H1 (cell line): Measurements from ENCODE around the gene GDNF. TPM values are rescaled to one million over a fixed set of nuclear protein-coding genes. Genes with fewer than 3 reads are reported as not detected.

ENCODE experiments used
- BRCA1 ChIP-seq: IDR thresholded peaks from 2 replicates; pipeline ENCODE4 v1.6.1; 2012; ENCODE audit warnings: low read depth, low read length, improper control_type of control experiment
- EGR1 ChIP-seq: IDR thresholded peaks from 2 replicates; pipeline ENCODE4 v1.6.1; 2011; ENCODE audit warnings: low read depth, low read length, borderline replicate concordance
- JUN ChIP-seq: IDR thresholded peaks from 2 replicates; pipeline ENCODE4 v1.6.1; 2011; ENCODE audit warnings: low read depth, mild to moderate bottlenecking, improper control_type of control experiment, low read length
- TAF1 ChIP-seq: IDR thresholded peaks from 2 replicates; pipeline ENCODE4 v1.6.1; 2011; ENCODE audit warnings: mild to moderate bottlenecking, low read depth, low read length
- TCF12 ChIP-seq: IDR thresholded peaks from 2 replicates; pipeline ENCODE4 v1.6.1; 2011; ENCODE audit warnings: low read depth, mild to moderate bottlenecking, low read length
- YY1 ChIP-seq: IDR thresholded peaks from 2 replicates; pipeline ENCODE4 v1.6.1; 2011; ENCODE audit warnings: low read depth, mild to moderate bottlenecking, low read length
- polyA plus RNA-seq, 7 experiments: library from polyadenylated mRNA; depleted of rRNA in 3 of 7; stranded (reverse) in 5 of 7; unstranded in 2 of 7; fragments of >200 nt in 5 of 7; fragments of 200-250 nt in 2 of 7; gene quantifications; 1 replicate in 5 of 7; 2 replicates in 1 of 7; 4 replicates in 1 of 7; pipeline versions ENCODE4 v1.2.1 to v1.2.3, GENCODE V29; 2011 to 2013; ENCODE audit warnings: missing spikeins in 2 of 7, mixed read lengths in 2 of 7
- total RNA-seq: library from RNA; stranded (reverse); fragmentation: NEBNext Ultra II Directional; extraction: Animal tissue kit (Norgen Biotek cat#: 25700); gene quantifications from 2 replicates; pipeline ENCODE4 v1.2.1, GENCODE V29; 2021
- TF ChIP-seq, protein P1 (sequence below): fragments of 300-600 bp; sonication (generic); IDR thresholded peaks from 2 replicates; pipeline ENCODE4 v1.7.1; 2012; ENCODE audit warnings: low read length, moderate library complexity, mild to moderate bottlenecking, inconsistent platforms; ENCODE audit not compliant: insufficient replicate concordance
- TF ChIP-seq, protein P2 (sequence below): IDR thresholded peaks from 2 replicates; pipeline ENCODE4 v1.6.1; 2012; ENCODE audit warnings: inconsistent platforms
- TF ChIP-seq, protein P3 (sequence below): IDR thresholded peaks from 2 replicates; pipeline ENCODE4 v1.6.1; 2011; ENCODE audit warnings: low read depth, mild to moderate bottlenecking, low read length; ENCODE audit not compliant: insufficient read depth
- TF ChIP-seq, protein P4 (sequence below): IDR thresholded peaks from 2 replicates; pipeline ENCODE4 v1.6.1; 2011; ENCODE audit warnings: low read length, improper control_type of control experiment

GDNF gene
- total and polyA plus RNA-seq, 2 of the 8 experiments (the other 6 are each of a cell fraction or from before 2014, with no cell fraction given), result 0.15 to 2.0 TPM

DNA sequence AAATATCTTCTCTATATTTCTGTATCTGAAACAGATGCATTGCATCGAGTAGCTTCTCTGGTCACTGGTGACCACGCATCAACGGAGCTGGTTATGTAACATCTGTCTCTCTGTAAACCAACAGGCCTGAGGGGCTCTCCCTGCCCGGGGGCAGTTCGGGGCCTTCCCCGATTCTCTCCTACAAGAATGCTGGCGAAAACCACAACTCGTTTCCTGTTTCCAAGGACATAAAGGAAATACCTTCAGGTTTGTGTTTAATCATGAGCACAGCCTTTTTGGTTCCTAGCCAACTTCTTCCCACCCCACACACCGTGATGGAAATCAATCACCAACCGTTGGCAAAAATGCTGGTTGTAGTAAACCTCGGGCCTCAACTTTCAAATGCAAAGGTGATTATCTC is 25.1 kb downstream of the GDNF start (continued):
- TF ChIP-seq, protein P1, sequence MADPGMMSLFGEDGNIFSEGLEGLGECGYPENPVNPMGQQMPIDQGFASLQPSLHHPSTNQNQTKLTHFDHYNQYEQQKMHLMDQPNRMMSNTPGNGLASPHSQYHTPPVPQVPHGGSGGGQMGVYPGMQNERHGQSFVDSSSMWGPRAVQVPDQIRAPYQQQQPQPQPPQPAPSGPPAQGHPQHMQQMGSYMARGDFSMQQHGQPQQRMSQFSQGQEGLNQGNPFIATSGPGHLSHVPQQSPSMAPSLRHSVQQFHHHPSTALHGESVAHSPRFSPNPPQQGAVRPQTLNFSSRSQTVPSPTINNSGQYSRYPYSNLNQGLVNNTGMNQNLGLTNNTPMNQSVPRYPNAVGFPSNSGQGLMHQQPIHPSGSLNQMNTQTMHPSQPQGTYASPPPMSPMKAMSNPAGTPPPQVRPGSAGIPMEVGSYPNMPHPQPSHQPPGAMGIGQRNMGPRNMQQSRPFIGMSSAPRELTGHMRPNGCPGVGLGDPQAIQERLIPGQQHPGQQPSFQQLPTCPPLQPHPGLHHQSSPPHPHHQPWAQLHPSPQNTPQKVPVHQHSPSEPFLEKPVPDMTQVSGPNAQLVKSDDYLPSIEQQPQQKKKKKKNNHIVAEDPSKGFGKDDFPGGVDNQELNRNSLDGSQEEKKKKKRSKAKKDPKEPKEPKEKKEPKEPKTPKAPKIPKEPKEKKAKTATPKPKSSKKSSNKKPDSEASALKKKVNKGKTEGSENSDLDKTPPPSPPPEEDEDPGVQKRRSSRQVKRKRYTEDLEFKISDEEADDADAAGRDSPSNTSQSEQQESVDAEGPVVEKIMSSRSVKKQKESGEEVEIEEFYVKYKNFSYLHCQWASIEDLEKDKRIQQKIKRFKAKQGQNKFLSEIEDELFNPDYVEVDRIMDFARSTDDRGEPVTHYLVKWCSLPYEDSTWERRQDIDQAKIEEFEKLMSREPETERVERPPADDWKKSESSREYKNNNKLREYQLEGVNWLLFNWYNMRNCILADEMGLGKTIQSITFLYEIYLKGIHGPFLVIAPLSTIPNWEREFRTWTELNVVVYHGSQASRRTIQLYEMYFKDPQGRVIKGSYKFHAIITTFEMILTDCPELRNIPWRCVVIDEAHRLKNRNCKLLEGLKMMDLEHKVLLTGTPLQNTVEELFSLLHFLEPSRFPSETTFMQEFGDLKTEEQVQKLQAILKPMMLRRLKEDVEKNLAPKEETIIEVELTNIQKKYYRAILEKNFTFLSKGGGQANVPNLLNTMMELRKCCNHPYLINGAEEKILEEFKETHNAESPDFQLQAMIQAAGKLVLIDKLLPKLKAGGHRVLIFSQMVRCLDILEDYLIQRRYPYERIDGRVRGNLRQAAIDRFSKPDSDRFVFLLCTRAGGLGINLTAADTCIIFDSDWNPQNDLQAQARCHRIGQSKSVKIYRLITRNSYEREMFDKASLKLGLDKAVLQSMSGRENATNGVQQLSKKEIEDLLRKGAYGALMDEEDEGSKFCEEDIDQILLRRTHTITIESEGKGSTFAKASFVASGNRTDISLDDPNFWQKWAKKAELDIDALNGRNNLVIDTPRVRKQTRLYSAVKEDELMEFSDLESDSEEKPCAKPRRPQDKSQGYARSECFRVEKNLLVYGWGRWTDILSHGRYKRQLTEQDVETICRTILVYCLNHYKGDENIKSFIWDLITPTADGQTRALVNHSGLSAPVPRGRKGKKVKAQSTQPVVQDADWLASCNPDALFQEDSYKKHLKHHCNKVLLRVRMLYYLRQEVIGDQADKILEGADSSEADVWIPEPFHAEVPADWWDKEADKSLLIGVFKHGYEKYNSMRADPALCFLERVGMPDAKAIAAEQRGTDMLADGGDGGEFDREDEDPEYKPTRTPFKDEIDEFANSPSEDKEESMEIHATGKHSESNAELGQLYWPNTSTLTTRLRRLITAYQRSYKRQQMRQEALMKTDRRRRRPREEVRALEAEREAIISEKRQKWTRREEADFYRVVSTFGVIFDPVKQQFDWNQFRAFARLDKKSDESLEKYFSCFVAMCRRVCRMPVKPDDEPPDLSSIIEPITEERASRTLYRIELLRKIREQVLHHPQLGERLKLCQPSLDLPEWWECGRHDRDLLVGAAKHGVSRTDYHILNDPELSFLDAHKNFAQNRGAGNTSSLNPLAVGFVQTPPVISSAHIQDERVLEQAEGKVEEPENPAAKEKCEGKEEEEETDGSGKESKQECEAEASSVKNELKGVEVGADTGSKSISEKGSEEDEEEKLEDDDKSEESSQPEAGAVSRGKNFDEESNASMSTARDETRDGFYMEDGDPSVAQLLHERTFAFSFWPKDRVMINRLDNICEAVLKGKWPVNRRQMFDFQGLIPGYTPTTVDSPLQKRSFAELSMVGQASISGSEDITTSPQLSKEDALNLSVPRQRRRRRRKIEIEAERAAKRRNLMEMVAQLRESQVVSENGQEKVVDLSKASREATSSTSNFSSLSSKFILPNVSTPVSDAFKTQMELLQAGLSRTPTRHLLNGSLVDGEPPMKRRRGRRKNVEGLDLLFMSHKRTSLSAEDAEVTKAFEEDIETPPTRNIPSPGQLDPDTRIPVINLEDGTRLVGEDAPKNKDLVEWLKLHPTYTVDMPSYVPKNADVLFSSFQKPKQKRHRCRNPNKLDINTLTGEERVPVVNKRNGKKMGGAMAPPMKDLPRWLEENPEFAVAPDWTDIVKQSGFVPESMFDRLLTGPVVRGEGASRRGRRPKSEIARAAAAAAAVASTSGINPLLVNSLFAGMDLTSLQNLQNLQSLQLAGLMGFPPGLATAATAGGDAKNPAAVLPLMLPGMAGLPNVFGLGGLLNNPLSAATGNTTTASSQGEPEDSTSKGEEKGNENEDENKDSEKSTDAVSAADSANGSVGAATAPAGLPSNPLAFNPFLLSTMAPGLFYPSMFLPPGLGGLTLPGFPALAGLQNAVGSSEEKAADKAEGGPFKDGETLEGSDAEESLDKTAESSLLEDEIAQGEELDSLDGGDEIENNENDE, result no peak
- TF ChIP-seq, protein P2, sequence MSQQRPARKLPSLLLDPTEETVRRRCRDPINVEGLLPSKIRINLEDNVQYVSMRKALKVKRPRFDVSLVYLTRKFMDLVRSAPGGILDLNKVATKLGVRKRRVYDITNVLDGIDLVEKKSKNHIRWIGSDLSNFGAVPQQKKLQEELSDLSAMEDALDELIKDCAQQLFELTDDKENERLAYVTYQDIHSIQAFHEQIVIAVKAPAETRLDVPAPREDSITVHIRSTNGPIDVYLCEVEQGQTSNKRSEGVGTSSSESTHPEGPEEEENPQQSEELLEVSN, result no peak
- TF ChIP-seq, protein P3, sequence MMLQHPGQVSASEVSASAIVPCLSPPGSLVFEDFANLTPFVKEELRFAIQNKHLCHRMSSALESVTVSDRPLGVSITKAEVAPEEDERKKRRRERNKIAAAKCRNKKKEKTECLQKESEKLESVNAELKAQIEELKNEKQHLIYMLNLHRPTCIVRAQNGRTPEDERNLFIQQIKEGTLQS, result no peak
- no peak for TF ChIP-seq BRCA1
- TF ChIP-seq, protein P4, sequence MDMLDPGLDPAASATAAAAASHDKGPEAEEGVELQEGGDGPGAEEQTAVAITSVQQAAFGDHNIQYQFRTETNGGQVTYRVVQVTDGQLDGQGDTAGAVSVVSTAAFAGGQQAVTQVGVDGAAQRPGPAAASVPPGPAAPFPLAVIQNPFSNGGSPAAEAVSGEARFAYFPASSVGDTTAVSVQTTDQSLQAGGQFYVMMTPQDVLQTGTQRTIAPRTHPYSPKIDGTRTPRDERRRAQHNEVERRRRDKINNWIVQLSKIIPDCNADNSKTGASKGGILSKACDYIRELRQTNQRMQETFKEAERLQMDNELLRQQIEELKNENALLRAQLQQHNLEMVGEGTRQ, result no peak
- TF ChIP-seq JUN, result no peak
- no peak for TF ChIP-seq TAF1
- no peak for TF ChIP-seq EGR1
- no peak for TF ChIP-seq TCF12
- TF ChIP-seq YY1, result no peak
